Activated gamma-delta T cell treated with Interleukin-2 at 50 U/mL for 16 hours (primary cell): ENCODE measurements around the gene RPF1.
"Not testable (repeated sequence)": the region's sequence is repeated elsewhere in the genome, so short reads cannot be mapped to it uniquely, and the experiment has no call there.

Source experiments
- DNase-seq: peaks from one replicate; pipeline ENCODE4 v3.0.0-alpha.2; 2020

The RPF1 gene

GRCh38 chr1:84478876-84479868 is at the start of gene RPF1:
Gene RPF1, plus strand, starts transcription at chr1:84479266. Its CDS starts 16 bp downstream, at chr1:84479282.
- DNase-seq = peak; percentile 77

GRCh38 chr1:84430546-84430945 is 48.5 kb upstream of the RPF1 start:
- no peak for DNase-seq

- peak; percentile 55 for DNase-seq
Measured at GRCh38 chr1:84433258-84434080, 45.6 kb upstream of the RPF1 start.

- DNase-seq = no peak
Measured at GRCh38 chr1:84434081-84434769, 44.8 kb upstream of the RPF1 start.

GRCh38 chr1:84434801-84435549 is 44.1 kb upstream of the RPF1 start:
- DNase-seq = no peak

GRCh38 chr1:84436876-84437655 is 42.0 kb upstream of the RPF1 start:
- no peak for DNase-seq

- DNase-seq = no peak
Measured at GRCh38 chr1:84442256-84442655, 36.8 kb upstream of the RPF1 start.

GRCh38 chr1:84442747-84443646 is 36.1 kb upstream of the RPF1 start:
- DNase-seq = not testable (repeated sequence)

- not testable (repeated sequence) for DNase-seq
Measured at GRCh38 chr1:84448704-84449103, 30.4 kb upstream of the RPF1 start.

GRCh38 chr1:84450910-84451309 is 28.2 kb upstream of the RPF1 start:
- DNase-seq = no peak

- no peak for DNase-seq
Measured at GRCh38 chr1:84452436-84452835, 26.6 kb upstream of the RPF1 start.

- DNase-seq = no peak
Measured at GRCh38 chr1:84462118-84462517, 16.9 kb upstream of the RPF1 start.

GRCh38 chr1:84467298-84467697 is 11.8 kb upstream of the RPF1 start:
- no peak for DNase-seq

GRCh38 chr1:84476225-84476624 is 2.8 kb upstream of the RPF1 start:
- no peak for DNase-seq

GRCh38 chr1:84479998-84480397 is 932 bp downstream of the RPF1 start:
- no peak for DNase-seq

- DNase-seq = no peak
Measured at GRCh38 chr1:84480650-84481049, 1.6 kb downstream of the RPF1 start.

- no peak for DNase-seq
Measured at GRCh38 chr1:84481317-84481716, 2.3 kb downstream of the RPF1 start.

GRCh38 chr1:84488107-84488506 is 9.0 kb downstream of the RPF1 start:
- no peak for DNase-seq

GRCh38 chr1:84489766-84490165 is 10.7 kb downstream of the RPF1 start:
- DNase-seq = no peak

GRCh38 chr1:84492726-84493125 is 13.7 kb downstream of the RPF1 start:
- DNase-seq = no peak
